HG03097 (cell line): ENCODE measurements around the gene TSFM.
"Not testable (repeated sequence)": the region's sequence is repeated elsewhere in the genome, so short reads cannot be mapped to it uniquely, and the experiment has no call there.

Experiments used
- ATAC-seq: cut with Tn5 transposase; IDR thresholded peaks from one replicate; pipeline ENCODE4 v1.9.1; 2021; ENCODE audit not compliant: unreplicated experiment, low FRiP score

The TSFM gene

GRCh38 chr12:57813111-57813970, 30.8 kb downstream of the TSFM start:
- no peak for ATAC-seq

GRCh38 chr12:57813971-57814772, 31.6 kb downstream of the TSFM start:
- ATAC-seq = no peak

- no peak for ATAC-seq
Observed at GRCh38 chr12:57815177-57816000, 32.8 kb downstream of the TSFM start.

GRCh38 chr12:57816001-57816854, 33.6 kb downstream of the TSFM start:
- no peak for ATAC-seq

GRCh38 chr12:57816855-57817151, 34.2 kb downstream of the TSFM start:
- ATAC-seq = no peak

- no peak for ATAC-seq
Observed at GRCh38 chr12:57817261-57817989, 34.8 kb downstream of the TSFM start.

GRCh38 chr12:57817990-57818331, 35.4 kb downstream of the TSFM start:
- ATAC-seq = not testable (repeated sequence)

GRCh38 chr12:57820119-57820518, 37.5 kb downstream of the TSFM start:
- ATAC-seq = not testable (repeated sequence)

- ATAC-seq = not testable (repeated sequence)
Observed at GRCh38 chr12:57821015-57821414, 38.4 kb downstream of the TSFM start.

GRCh38 chr12:57821474-57822214, 39.1 kb downstream of the TSFM start:
- ATAC-seq = no peak

- no peak for ATAC-seq
Observed at GRCh38 chr12:57822392-57823130, 40.0 kb downstream of the TSFM start.

- ATAC-seq = no peak
Observed at GRCh38 chr12:57823131-57823907, 40.7 kb downstream of the TSFM start.

- no peak for ATAC-seq
Observed at GRCh38 chr12:57823908-57824640, 41.5 kb downstream of the TSFM start.

GRCh38 chr12:57825451-57825850, 42.9 kb downstream of the TSFM start:
- ATAC-seq = no peak

- no peak for ATAC-seq
Observed at GRCh38 chr12:57826400-57826799, 43.8 kb downstream of the TSFM start.

GRCh38 chr12:57826966-57827365, 44.4 kb downstream of the TSFM start:
- ATAC-seq = no peak
